ENCODE measurements around the gene ADNP. TPM values are rescaled to one million over a fixed set of nuclear protein-coding genes. Genes with fewer than 3 reads are reported as not detected.

ADNP gene
- total and polyA plus RNA-seq, 2 of the 4 experiments (the other 2 are of a cell fraction), result 23.3 to 24.8 TPM

- Histone ChIP-seq H4K5ac (ENCODE audit: low read depth, low read length) (no peak overlapping the region), H3K23ac (ENCODE audit: low read depth, low read length) (no peak overlapping the region), H2BK120ac (ENCODE audit: low read depth, low read length) (no peak overlapping the region), H2AFZ (replicated peaks; ENCODE audit: low read length, poor library complexity) (no peak overlapping the region), H2BK15ac (ENCODE audit: low read depth, low read length) (no peak overlapping the region), H3K18ac (ENCODE audit: low read depth, low read length) (no peak overlapping the region), H2AK9ac (replicated peaks; ENCODE audit: low read depth, low read length, poor library complexity) (no peak overlapping the region), H2AK5ac (ENCODE audit: low read depth, low read length) (no peak overlapping the region), H3K36me3 (ENCODE audit: control insufficient read depth, insufficient read depth, low read length) (peaks cover 10% of the 10 kb centered on the region), H3K4me3 (ENCODE audit: insufficient read depth, low read depth, low read length) (no peak overlapping the region), H3K14ac (replicated peaks; ENCODE audit: low read depth, low read length) (no peak overlapping the region), H3K4me2 (ENCODE audit: low read depth, low read length) (peak overlapping the region; percentile 34; the same call in 1 of the 2 replicates), H3K9ac (ENCODE audit: low read depth, low read length) (no peak overlapping the region), H2BK20ac (ENCODE audit: low read depth, low read length) (no peak overlapping the region), H3K56ac (ENCODE audit: extremely low read depth, insufficient read depth, low read length) (no peak overlapping the region), H4K91ac (ENCODE audit: insufficient read depth, low read depth, low read length) (no peak overlapping the region), H3K9me1 (ENCODE audit: insufficient read depth, low read length) (peaks cover 9% of the 10 kb centered on the region), H4K8ac (ENCODE audit: low read depth in 2 of 2, low read length in 2 of 2) (no peak overlapping the region), H3K4me1 (ENCODE audit: control insufficient read depth, insufficient read depth, low read length) (peaks cover 15% of the 10 kb centered on the region), H3K79me1 (ENCODE audit: low read depth in 1 of 2, low read length in 2 of 2) (peaks cover 3 to 56% of the 10 kb centered on the region in 2 experiments; a peak in 3 of 4 replicates), H3K4ac (ENCODE audit: low read depth, low read length) (no peak overlapping the region), H3K27me3 (ENCODE audit: control insufficient read depth, insufficient read depth, low read length) (no peaks in the 10 kb centered on the region), H4K20me1 (ENCODE audit: insufficient read depth, low read length) (peaks cover 95% of the 10 kb centered on the region), H2BK5ac (ENCODE audit: low read depth, low read length, poor library complexity, severe bottlenecking) (no peak overlapping the region), H3K9me3 (ENCODE audit: control insufficient read depth, insufficient read depth, low read length) (no peaks in the 10 kb centered on the region), H3K27ac (ENCODE audit: insufficient read depth, low read length) (no peak overlapping the region)
- dilution Hi-C loops (cut with HindIII; ENCODE audit: low sequenced_read_pairs, unreplicated experiment), result loop anchor here (25.0 kb wide), 1 partner anchor 110 kb away; no protein-coding TSS in a partner anchor
- intact Hi-C loops (cut with micrococcal nuclease), result no loop called here
- POLR2A ChIA-PET (ENCODE audit: unreplicated experiment), result no interaction called here
- no peak for DNase-seq
- TF ChIP-seq RAD21 (IDR thresholded peaks at IDR 0.05; ENCODE audit: low read length) (no peak), MAZ (IDR thresholded peaks at IDR 0.05; ENCODE audit: borderline replicate concordance, low read depth, low read length) (no peak), USF2 (IDR thresholded peaks at IDR 0.05; ENCODE audit: low read depth, low read length) (no peak), MAFK (IDR thresholded peaks at IDR 0.05; ENCODE audit: low read depth, low read length) (no peak), CTCF (conservative IDR thresholded peaks at IDR 0.05; ENCODE audit: low read depth, low read length) (no peak), POLR2A (IDR thresholded peaks at IDR 0.05; ENCODE audit: low read depth, low read length) (no peak), FOS (IDR thresholded peaks at IDR 0.05; ENCODE audit: low read depth, low read length) (no peak), CEBPB (IDR thresholded peaks at IDR 0.05; ENCODE audit: low read depth, low read length) (no peak), CHD1 (IDR thresholded peaks at IDR 0.05; ENCODE audit: low read depth, low read length) (no peak), BHLHE40 (IDR thresholded peaks at IDR 0.05; ENCODE audit: low read depth, low read length) (no peak)
- in situ Hi-C loops (cut with MboI; ENCODE audit: low sequenced_read_pairs), result no loop called here
- BruUV-seq (replicated peaks), result no TSS peak
- no peak for ATAC-seq (ENCODE audit: low read depth)
- CTCF ChIA-PET, result interaction anchor here (1.1 kb wide), 1 partner anchor 129 kb away, joined by 4 read pairs; no protein-coding TSS in a partner anchor
- WGBS, 2 experiments (ENCODE audit: extremely low coverage in 2 of 2, insufficient read length in 1 of 2), result no CpG with 5 or more reads among the region's 8 CpGs
Observed at GRCh38 chr20:50921803-50922501, 9.3 kb downstream of the ADNP start.

Data from IMR-90 (cell line).